Smooth muscle cell (in vitro differentiated cells): ENCODE measurements around the gene SCAF11. TPM values are rescaled to one million over a fixed set of nuclear protein-coding genes. Genes with fewer than 3 reads are reported as not detected.
"Not testable (repeated sequence)": the region's sequence is repeated elsewhere in the genome, so short reads cannot be mapped to it uniquely, and the experiment has no call there.

Source experiments
- DNase-seq: peaks from one replicate; lab custom pipeline; 2025; ENCODE audit not compliant: unreplicated experiment; lab: John Stamatoyannopoulos, UW
- H2AFZ ChIP-seq: fragments of 200-600 bp; sonication (generic); 2 replicates; pipeline ENCODE4 v1.6.0; 2016; ENCODE audit warnings: antibody characterized with exemption, low read depth, mild to moderate bottlenecking
- H3F3A ChIP-seq: fragments of 200-600 bp; sonication (generic); 2 replicates; pipeline ENCODE4 v1.6.0; 2017; ENCODE audit warnings: antibody characterized with exemption, low read depth
- H3K27ac ChIP-seq: fragments of 200-600 bp; sonication (generic); 2 replicates; pipeline ENCODE4 v1.5.1; 2016; ENCODE audit warnings: low read depth, mild to moderate bottlenecking
- H3K27me3 ChIP-seq: fragments of 200-600 bp; sonication (generic); 2 replicates; pipeline ENCODE4 v1.6.1; 2016; ENCODE audit warnings: low read depth, mild to moderate bottlenecking
- H3K36me3 ChIP-seq: fragments of 200-600 bp; sonication (generic); 2 replicates; pipeline ENCODE4 v1.5.1; 2016; ENCODE audit warnings: low read depth
- H3K4me1 ChIP-seq: fragments of 200-600 bp; sonication (generic); 2 replicates; pipeline ENCODE4 v1.5.1; 2016; ENCODE audit warnings: low read depth
- H3K4me2 ChIP-seq: fragments of 200-600 bp; sonication (generic); 2 replicates; pipeline ENCODE4 v1.6.0; 2016; ENCODE audit warnings: mild to moderate bottlenecking
- H3K4me3 ChIP-seq: fragments of 200-600 bp; sonication (generic); 2 replicates; pipeline ENCODE4 v1.5.1; 2016; ENCODE audit warnings: mild to moderate bottlenecking
- H3K79me2 ChIP-seq: fragments of 200-600 bp; sonication (generic); 2 replicates; pipeline ENCODE4 v1.6.0; 2016; ENCODE audit warnings: low read depth, mild to moderate bottlenecking
- H3K9ac ChIP-seq: fragments of 200-600 bp; sonication (generic); 2 replicates; pipeline ENCODE4 v1.6.0; 2016; ENCODE audit warnings: low read depth
- H3K9me3 ChIP-seq: fragments of 200-600 bp; sonication (generic); replicated peaks from 2 replicates; pipeline ENCODE4 v1.5.1; 2016; ENCODE audit warnings: low read depth
- H4K20me1 ChIP-seq: fragments of 200-600 bp; sonication (generic); 2 replicates; pipeline ENCODE4 v1.6.0; 2016; ENCODE audit warnings: low read depth
- CTCF ChIP-seq: fragments of 200-600 bp; sonication (generic); IDR thresholded peaks from 2 replicates; pipeline ENCODE4 v1.5.1; 2017; ENCODE audit warnings: borderline replicate concordance, mild to moderate bottlenecking, antibody characterized with exemption; ENCODE audit not compliant: insufficient read depth, poor library complexity, severe bottlenecking
- WGBS: methylation state at CpG from one replicate; pipeline ENCODE4 v1.1.7; 2016; ENCODE audit warnings: low lambda C conversion rate; 5-methylcytosine and 5-hydroxymethylcytosine counted together
- polyA plus RNA-seq: library from polyadenylated mRNA; unstranded; fragments of >200 nt; fragmentation: Nextera tagmentation; extraction: Ambion mirVana; gene quantifications from 2 replicates; pipeline ENCODE4 v1.2.1, GENCODE V29; 2016
- total RNA-seq: library from RNA; depleted of rRNA; stranded (reverse); fragments of >200 nt; gene quantifications from 2 replicates; pipeline ENCODE4 v1.2.3, GENCODE V29; 2014

SCAF11 gene, protein sequence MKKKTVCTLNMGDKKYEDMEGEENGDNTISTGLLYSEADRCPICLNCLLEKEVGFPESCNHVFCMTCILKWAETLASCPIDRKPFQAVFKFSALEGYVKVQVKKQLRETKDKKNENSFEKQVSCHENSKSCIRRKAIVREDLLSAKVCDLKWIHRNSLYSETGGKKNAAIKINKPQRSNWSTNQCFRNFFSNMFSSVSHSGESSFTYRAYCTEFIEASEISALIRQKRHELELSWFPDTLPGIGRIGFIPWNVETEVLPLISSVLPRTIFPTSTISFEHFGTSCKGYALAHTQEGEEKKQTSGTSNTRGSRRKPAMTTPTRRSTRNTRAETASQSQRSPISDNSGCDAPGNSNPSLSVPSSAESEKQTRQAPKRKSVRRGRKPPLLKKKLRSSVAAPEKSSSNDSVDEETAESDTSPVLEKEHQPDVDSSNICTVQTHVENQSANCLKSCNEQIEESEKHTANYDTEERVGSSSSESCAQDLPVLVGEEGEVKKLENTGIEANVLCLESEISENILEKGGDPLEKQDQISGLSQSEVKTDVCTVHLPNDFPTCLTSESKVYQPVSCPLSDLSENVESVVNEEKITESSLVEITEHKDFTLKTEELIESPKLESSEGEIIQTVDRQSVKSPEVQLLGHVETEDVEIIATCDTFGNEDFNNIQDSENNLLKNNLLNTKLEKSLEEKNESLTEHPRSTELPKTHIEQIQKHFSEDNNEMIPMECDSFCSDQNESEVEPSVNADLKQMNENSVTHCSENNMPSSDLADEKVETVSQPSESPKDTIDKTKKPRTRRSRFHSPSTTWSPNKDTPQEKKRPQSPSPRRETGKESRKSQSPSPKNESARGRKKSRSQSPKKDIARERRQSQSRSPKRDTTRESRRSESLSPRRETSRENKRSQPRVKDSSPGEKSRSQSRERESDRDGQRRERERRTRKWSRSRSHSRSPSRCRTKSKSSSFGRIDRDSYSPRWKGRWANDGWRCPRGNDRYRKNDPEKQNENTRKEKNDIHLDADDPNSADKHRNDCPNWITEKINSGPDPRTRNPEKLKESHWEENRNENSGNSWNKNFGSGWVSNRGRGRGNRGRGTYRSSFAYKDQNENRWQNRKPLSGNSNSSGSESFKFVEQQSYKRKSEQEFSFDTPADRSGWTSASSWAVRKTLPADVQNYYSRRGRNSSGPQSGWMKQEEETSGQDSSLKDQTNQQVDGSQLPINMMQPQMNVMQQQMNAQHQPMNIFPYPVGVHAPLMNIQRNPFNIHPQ (N-terminal part only)
- total RNA-seq (99.5 and 112 TPM in 2 replicates), polyA plus RNA-seq (33.2 and 54.2 TPM in 2 replicates)

DNA sequence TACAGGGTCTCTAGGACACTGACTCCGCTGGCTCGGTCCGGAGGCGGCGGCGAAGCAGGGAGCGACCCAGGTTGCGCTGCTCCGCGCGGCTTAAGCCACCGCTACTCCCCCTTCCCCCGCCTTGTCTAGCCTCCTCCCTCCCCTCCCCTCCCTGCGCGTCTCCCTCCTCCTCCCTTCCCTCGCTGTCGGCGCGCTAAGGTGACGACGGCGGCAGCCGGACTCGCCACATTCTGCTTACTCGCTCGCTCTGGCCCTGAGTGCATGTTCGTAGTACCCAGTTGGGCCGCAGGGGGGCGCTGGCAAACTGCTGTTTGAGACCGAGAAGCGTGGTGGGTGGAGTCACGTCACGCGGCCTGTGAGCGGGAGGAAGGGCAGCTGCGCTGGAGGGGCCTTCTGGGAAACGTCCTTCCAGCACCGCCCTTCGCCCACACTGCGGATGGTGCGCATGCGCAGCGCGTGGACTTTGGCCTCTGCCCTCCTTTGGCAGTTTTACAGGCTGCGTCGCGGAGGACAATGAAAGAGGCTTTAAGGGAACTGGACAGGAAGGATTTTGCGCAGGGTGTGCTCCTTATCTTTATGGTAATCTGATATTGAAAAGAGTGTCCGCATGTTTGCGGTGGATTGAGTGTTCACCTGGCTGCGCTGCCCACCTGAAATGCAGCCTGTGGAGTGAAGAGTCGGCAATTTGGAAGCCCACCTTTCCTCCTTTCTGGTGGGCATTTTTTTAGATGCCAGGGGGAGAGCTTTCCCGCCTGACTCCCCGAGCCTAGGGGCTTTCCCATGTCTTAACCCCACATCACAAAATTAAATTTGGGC is at the start of gene SCAF11:
Gene SCAF11 (minus strand): TSS at position 107 of the 816 bp plus-strand sequence. CDS start 26,407 bp downstream, outside the sequence.
- Histone ChIP-seq H3F3A (peaks cover 20% of the 10 kb centered on the region), H3K27me3 (no peaks in the 10 kb centered on the region), H3K36me3 (no peaks in the 10 kb centered on the region), H3K4me1 (peaks cover 27% of the 10 kb centered on the region), H3K4me3 (peak within 1 kb of the TSS; percentile 93), H3K9ac (peak within 1 kb of the TSS; percentile 98), H3K79me2 (peaks cover 42% of the 10 kb centered on the region), H3K4me2 (peak within 1 kb of the TSS; percentile 95), H3K9me3 (no peaks in the 10 kb centered on the region), H2AFZ (peak within 1 kb of the TSS; percentile 93), H4K20me1 (peaks cover 38% of the 10 kb centered on the region), H3K27ac (peak within 1 kb of the TSS; percentile 99)
- peak; percentile 100 for DNase-seq
- 9% methylated on average over 40 of the region's 54 CpGs for WGBS
- TF ChIP-seq CTCF: peak; percentile 90

DNA sequence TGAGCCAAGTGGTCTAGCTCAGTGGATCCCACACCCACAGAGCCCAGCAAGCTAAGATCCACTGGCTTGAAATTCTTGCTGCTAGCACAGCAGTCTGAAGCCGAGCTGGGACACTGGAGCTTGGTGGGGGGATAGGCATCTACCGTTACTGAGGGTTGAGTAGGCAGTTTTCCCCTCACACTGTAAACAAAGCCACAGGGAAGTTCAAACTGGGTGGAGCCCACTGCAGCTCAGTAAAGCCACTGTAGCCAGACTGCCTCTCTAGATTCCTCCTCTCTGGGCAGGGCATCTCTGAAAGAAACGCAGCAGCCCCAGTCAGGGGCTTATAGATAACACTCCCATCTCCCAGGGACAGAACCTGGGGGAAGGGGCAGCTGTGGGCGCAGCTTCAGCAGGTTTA is 46.7 kb upstream of the SCAF11 start:
- H3K4me1 ChIP-seq, H3K4me2 ChIP-seq, H4K20me1 ChIP-seq, H3K9ac ChIP-seq, H3K27me3 ChIP-seq, H3F3A ChIP-seq, H3K9me3 ChIP-seq, H2AFZ ChIP-seq, H3K36me3 ChIP-seq, H3K4me3 ChIP-seq, H3K79me2 ChIP-seq, H3K27ac ChIP-seq, DNase-seq: not testable (repeated sequence)
- WGBS: 41% methylated on average over 4 of the region's 4 CpGs

- H3K27me3 ChIP-seq: no peaks in the 10 kb centered on the region
- no peak overlapping the region for H3K27ac ChIP-seq
- H2AFZ ChIP-seq: no peak overlapping the region
- H3K4me3 ChIP-seq: no peak overlapping the region
- no peaks in the 10 kb centered on the region for H3K9me3 ChIP-seq
- H3K4me1 ChIP-seq: no peaks in the 10 kb centered on the region
- H3K36me3 ChIP-seq: no peaks in the 10 kb centered on the region
- TF ChIP-seq CTCF: no peak
- no peak overlapping the region for H3K9ac ChIP-seq
- H4K20me1 ChIP-seq: no peaks in the 10 kb centered on the region
- no peaks in the 10 kb centered on the region for H3K79me2 ChIP-seq
- DNase-seq: no peak
- no peak overlapping the region for H3K4me2 ChIP-seq
- no peaks in the 10 kb centered on the region for H3F3A ChIP-seq
Observed at GRCh38 chr12:46027172-46027571, 36.8 kb upstream of the SCAF11 start.
